HEK293 (cell line): ENCODE results near the gene RASA2.

Experiments
- CTCF ChIP-seq: fragments of 450-650 bp; formaldehyde crosslinking; IDR thresholded peaks from 2 replicates; pipeline ENCODE4 v1.5.1; 2016; ENCODE audit warnings: missing biosample characterization, missing genetic modification characterization
- GFI1B ChIP-seq: fragments of 450-650 bp; formaldehyde crosslinking; IDR thresholded peaks from 2 replicates; pipeline ENCODE4 v1.5.1; 2016; ENCODE audit warnings: missing biosample characterization, missing genetic modification characterization
- SP7 ChIP-seq: fragments of 450-650 bp; formaldehyde crosslinking; IDR thresholded peaks from 2 replicates; pipeline ENCODE4 v1.5.1; 2016; ENCODE audit warnings: missing biosample characterization, missing genetic modification characterization
- YY1 ChIP-seq: fragments of 450-650 bp; formaldehyde crosslinking; IDR thresholded peaks from 2 replicates; pipeline ENCODE4 v1.5.1; 2018; ENCODE audit warnings: missing biosample characterization, missing genetic modification characterization
- ZNF121 ChIP-seq: fragments of 450-650 bp; formaldehyde crosslinking; IDR thresholded peaks from 2 replicates; pipeline ENCODE4 v1.5.1; 2016; ENCODE audit warnings: missing biosample characterization, missing genetic modification characterization
- ZNF335 ChIP-seq: fragments of 450-650 bp; formaldehyde crosslinking; conservative IDR thresholded peaks from 2 replicates; pipeline ENCODE4 v1.5.1; 2016; ENCODE audit warnings: missing biosample characterization, missing genetic modification characterization
- ZNF623 ChIP-seq: fragments of 450-650 bp; formaldehyde crosslinking; IDR thresholded peaks from 2 replicates; pipeline ENCODE4 v1.5.1; 2016; ENCODE audit warnings: missing biosample characterization, missing genetic modification characterization
- ZSCAN5A ChIP-seq: fragments of 450-650 bp; formaldehyde crosslinking; IDR thresholded peaks from 2 replicates; pipeline ENCODE4 v1.5.1; 2016; ENCODE audit warnings: missing biosample characterization, missing genetic modification characterization

- TF ChIP-seq ZNF121 (tag by site-specific recombination) (no peak), GFI1B (tag by site-specific recombination) (no peak), ZNF335 (tag by site-specific recombination) (no peak), CTCF (tag by site-specific recombination) (no peak), ZNF623 (no peak), YY1 (tag by site-specific recombination) (no peak), SP7 (no peak), ZSCAN5A (tag by site-specific recombination) (no peak)
These were observed 132.1 kb downstream of the RASA2 start for GRCh38 chr3:141618938-141619337.
